HepG2 (cell line): Measurements from ENCODE around the gene TMEFF2. TPM values are rescaled to one million over a fixed set of nuclear protein-coding genes. Genes with fewer than 3 reads are reported as not detected.

Experiments
- CCDC6 ChIP-seq: sonication (generic); formaldehyde crosslinking; IDR thresholded peaks from 2 replicates; pipeline ENCODE4 v1.8.1; 2022; ENCODE audit warnings: mild to moderate bottlenecking, missing genetic modification reagents, moderate library complexity
- E2F5 ChIP-seq: sonication (generic); formaldehyde crosslinking; conservative IDR thresholded peaks from 2 replicates; pipeline ENCODE4 v1.4.0; 2020; ENCODE audit warnings: missing genetic modification reagents
- MBD4 ChIP-seq: IDR thresholded peaks from 2 replicates; pipeline ENCODE4 v1.6.1; 2012; ENCODE audit warnings: low read length, inconsistent platforms, borderline replicate concordance
- NFAT5 ChIP-seq: sonication (generic); formaldehyde crosslinking; IDR thresholded peaks from 2 replicates; pipeline ENCODE4 v1.4.0; 2020; ENCODE audit warnings: missing genetic modification reagents
- ZNF136 ChIP-seq: sonication (generic); formaldehyde crosslinking; IDR thresholded peaks from 2 replicates; pipeline ENCODE4 v1.8.1; 2022; ENCODE audit warnings: low read depth, mild to moderate bottlenecking, moderate library complexity, missing genetic modification reagents
- ZNF639 ChIP-seq: conservative IDR thresholded peaks from 2 replicates; pipeline ENCODE4 v1.6.1; 2018; ENCODE audit warnings: missing genetic modification reagents
- polyA plus RNA-seq, 8 experiments: library from polyadenylated mRNA; depleted of rRNA in 3 of 8; stranded (reverse) in 7 of 8; unstranded in 1 of 8; fragments of >200 nt; fragmentation: Illumina TruSeq in 4 of 8; extraction: Trizol in 4 of 8; gene quantifications; 2 replicates each; pipeline versions ENCODE4 v1.2.1 to v1.2.3, GENCODE V29; 2011 to 2016; ENCODE audit warnings: low read depth in 4 of 8, missing spikeins in 1 of 8, mixed read lengths in 1 of 8; ENCODE audit not compliant: insufficient read depth in 1 of 8
- total RNA-seq, 5 experiments: library from RNA; depleted of rRNA; stranded (reverse); fragments of >200 nt; fragmentation: Illumina TruSeq; extraction: Trizol; gene quantifications; 2 replicates each; pipeline ENCODE4 v1.2.3, GENCODE V29; 2016; ENCODE audit warnings: low read depth in 1 of 5

Gene TMEFF2
- total and polyA plus RNA-seq, 2 of the 13 experiments (the other 11 are each of a cell fraction or from before 2014, with no cell fraction given): not detected

- no peak for TF ChIP-seq NFAT5
- no peak for TF ChIP-seq E2F5 (CRISPR knock-in tag)
- no peak for TF ChIP-seq CCDC6
- TF ChIP-seq MBD4: no peak
- TF ChIP-seq ZNF136 (CRISPR knock-in tag): no peak
- TF ChIP-seq ZNF639 (CRISPR knock-in tag): no peak
These were observed 122.5 kb downstream of the TMEFF2 start (continued) for GRCh38 chr2:192072261-192072660.
